RPMI7951 (cell line): ENCODE data around the gene STAT1. TPM values are rescaled to one million over a fixed set of nuclear protein-coding genes. Genes with fewer than 3 reads are reported as not detected.

Source experiments
- total RNA-seq: library from RNA; depleted of rRNA; stranded (reverse); fragments of >200 nt; shearing (Covaris generic); gene quantifications from 2 replicates; pipeline ENCODE4 v1.2.3, GENCODE V29; 2014; rRNA removed

Gene STAT1
- total RNA-seq, 1 experiment from 2014 or later: 101 TPM

Other genes starting within 250 kb of the STAT1 start
- gene GLS, start 133.3 kb downstream of the STAT1 start, total RNA-seq: 108 and 128 TPM in 2 replicates
- 0.12 and 0.59 TPM in 2 replicates for gene STAT4, start 136.8 kb upstream of the STAT1 start, total RNA-seq
- gene MYO1B, start 231.2 kb upstream of the STAT1 start, total RNA-seq: 173 and 185 TPM in 2 replicates